Measurements from ENCODE around the gene DNA2. TPM values are rescaled to one million over a fixed set of nuclear protein-coding genes. Genes with fewer than 3 reads are reported as not detected.

DNA2 gene
- total and polyA plus RNA-seq, 2 donors (not counting 1 experiment from before 2014, with no cell fraction given), result 1.6 to 6.5 TPM

- Histone ChIP-seq H3K9ac (ENCODE audit: low read length) (peak overlapping the region; percentile 91), H3K36me3 (replicated peaks in 1 of 2; ENCODE audit: control extremely low read depth in 1 of 2, control insufficient read depth in 1 of 2, extremely low read depth in 1 of 2, insufficient read depth in 2 of 2, low read length in 1 of 2) (no peaks in the 10 kb centered on the region), H4K20me1 (ENCODE audit: control insufficient read depth, insufficient read depth, low read length, poor library complexity, severe bottlenecking) (peaks cover 7% of the 10 kb centered on the region), H3K27me3 (replicated peaks in 1 of 4; ENCODE audit: control extremely low read depth in 1 of 4, control insufficient read depth in 3 of 4, insufficient read depth in 4 of 4, low read length in 3 of 4) (no peaks in the 10 kb centered on the region), H3K27ac (ENCODE audit: low read length in 2 of 2) (peak overlapping the region; percentile 48 to 83), H3K4me1 (ENCODE audit: control insufficient read depth in 2 of 2, insufficient read depth in 2 of 2, low read length in 2 of 2) (peaks cover 6 to 9% of the 10 kb centered on the region in 2 donors), H3K79me2 (ENCODE audit: control insufficient read depth, insufficient read depth, low read length) (peaks cover 36% of the 10 kb centered on the region), H2AFZ (ENCODE audit: insufficient read depth, low read depth, low read length, poor library complexity, severe bottlenecking) (peak overlapping the region; percentile 97), H3K9me3 (ENCODE audit: control extremely low read depth in 1 of 3, control insufficient read depth in 2 of 3, insufficient read depth in 1 of 3, low read length in 2 of 3) (no peaks in the 10 kb centered on the region), H3K4me2 (replicated peaks; ENCODE audit: low read depth, low read length, poor library complexity, severe bottlenecking) (peak overlapping the region; percentile 82), H3K4me3 (ENCODE audit: control extremely low read depth in 1 of 5, extremely low read depth in 1 of 5, insufficient read depth in 1 of 5, low read depth in 2 of 5, low read length in 4 of 5) (peak overlapping the region; percentile 79 to 94 (median 91))
- peak; percentile 5 for ATAC-seq (ENCODE audit: low read depth)
- Mint-ChIP-seq H3K27me3 (no peaks in the 10 kb centered on the region), H3K4me1 (peaks cover 22% of the 10 kb centered on the region), H3K27ac (peak overlapping the region; percentile 89), H3K9me3 (ENCODE audit: insufficient read depth) (no peaks in the 10 kb centered on the region), H3K4me3 (peak overlapping the region; percentile 92)
- WGBS (ENCODE audit: insufficient coverage), result under 1% methylated on average over 36 of the region's 38 CpGs
- ChIA-PET POLR2A (interaction anchor here (0.6 to 1.8 kb wide), 3 partner anchors 8 to 1004 kb away, joined by 3 to 10 read pairs (median 6); partner anchors contain the start of genes HNRNPH3 and PBLD), CTCF (interaction anchor here (0.6 to 1.8 kb wide), 6 partner anchors 8 to 635 kb away, joined by 3 to 6 read pairs (median 4); partner anchors contain the start of gene DNA2)
- intact Hi-C loops (cut with micrococcal nuclease), result loop anchor here (2.0 to 10.0 kb wide), 4 partner anchors 315 to 621 kb away; partner anchors contain the start of genes CCAR1, DDX21 and SIRT1
- DNase-seq, result no peak
- TF ChIP-seq CTCF (IDR thresholded peaks at IDR 0.05) (no peak), EZH2 (IDR thresholded peaks at IDR 0.05; ENCODE audit: borderline replicate concordance, insufficient read depth, low read depth, low read length, poor library complexity, severe bottlenecking) (no peak)
These were observed 65.5 kb downstream of the DNA2 start for GRCh38 chr10:68406111-68406814.

DNA sequence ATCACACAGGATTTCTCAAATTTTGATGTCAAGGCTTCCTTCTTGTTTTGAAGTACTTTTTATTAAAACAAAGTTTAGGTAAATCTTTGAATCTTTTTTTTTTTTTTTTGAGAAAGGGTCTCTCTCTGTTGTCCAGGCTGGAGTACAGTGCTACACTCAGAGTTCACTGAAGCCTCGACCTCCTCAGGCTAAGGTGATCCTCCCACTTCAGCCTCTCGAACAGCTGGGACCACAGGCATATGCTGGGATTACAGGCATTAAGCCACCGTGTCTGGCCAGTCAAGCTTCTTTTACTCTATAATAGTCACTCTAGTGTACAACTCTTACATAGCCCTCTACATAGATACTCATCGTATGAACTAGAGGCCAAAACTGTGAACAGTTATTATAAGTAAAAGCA, 68.1 kb downstream of the DNA2 start:
- peaks cover 22% of the 10 kb centered on the region for H3K4me1 Mint-ChIP-seq
- no peak overlapping the region for H3K27ac ChIP-seq (ENCODE audit: low read length in 2 of 2)
- H3K4me1 ChIP-seq (ENCODE audit: control insufficient read depth in 2 of 2, insufficient read depth in 2 of 2, low read length in 2 of 2), result peaks cover 6 to 9% of the 10 kb centered on the region in 2 donors
- intact Hi-C loops (cut with micrococcal nuclease), result loop anchor here (10.0 kb wide), 2 partner anchors 551 to 619 kb away; partner anchors contain the start of gene DDX21
- CTCF ChIA-PET, result no interaction called here
- no peaks in the 10 kb centered on the region for H3K9me3 Mint-ChIP-seq (ENCODE audit: insufficient read depth)
- H3K9ac ChIP-seq (ENCODE audit: low read length), result no peak overlapping the region
- no peak overlapping the region for H2AFZ ChIP-seq (ENCODE audit: insufficient read depth, low read depth, low read length, poor library complexity, severe bottlenecking)
- H3K36me3 ChIP-seq (replicated peaks in 1 of 2; ENCODE audit: control extremely low read depth in 1 of 2, control insufficient read depth in 1 of 2, extremely low read depth in 1 of 2, insufficient read depth in 2 of 2, low read length in 1 of 2), result peaks cover 4 to 5% of the 10 kb centered on the region in 2 experiments
- DNase-seq, result no peak
- H3K27me3 ChIP-seq (replicated peaks in 1 of 4; ENCODE audit: control extremely low read depth in 1 of 4, control insufficient read depth in 3 of 4, insufficient read depth in 4 of 4, low read length in 3 of 4), result no peaks in the 10 kb centered on the region
- no peaks in the 10 kb centered on the region for H3K27me3 Mint-ChIP-seq
- TF ChIP-seq CTCF (IDR thresholded peaks at IDR 0.05) (no peak), EZH2 (IDR thresholded peaks at IDR 0.05; ENCODE audit: borderline replicate concordance, insufficient read depth, low read depth, low read length, poor library complexity, severe bottlenecking) (no peak)
- no peak overlapping the region for H3K27ac Mint-ChIP-seq
- 100% methylated on average over 3 of the region's 4 CpGs for WGBS (ENCODE audit: insufficient coverage)
- peaks cover 36% of the 10 kb centered on the region for H3K79me2 ChIP-seq (ENCODE audit: control insufficient read depth, insufficient read depth, low read length)
- H3K4me3 Mint-ChIP-seq, result no peak overlapping the region
- H3K4me2 ChIP-seq (replicated peaks; ENCODE audit: low read depth, low read length, poor library complexity, severe bottlenecking), result no peak overlapping the region
- H3K4me3 ChIP-seq (ENCODE audit: control extremely low read depth in 1 of 5, extremely low read depth in 1 of 5, insufficient read depth in 1 of 5, low read depth in 2 of 5, low read length in 4 of 5), result no peak overlapping the region
- POLR2A ChIA-PET, result no interaction called here
- peaks cover 7% of the 10 kb centered on the region for H4K20me1 ChIP-seq (ENCODE audit: control insufficient read depth, insufficient read depth, low read length, poor library complexity, severe bottlenecking)
- no peak for ATAC-seq (ENCODE audit: low read depth)
- H3K9me3 ChIP-seq (ENCODE audit: control extremely low read depth in 1 of 3, control insufficient read depth in 2 of 3, insufficient read depth in 1 of 3, low read length in 2 of 3), result no peaks in the 10 kb centered on the region

Measured in B cell (primary cell).